ENCODE measurements around the gene OR4D9. TPM values are rescaled to one million over a fixed set of nuclear protein-coding genes. Genes with fewer than 3 reads are reported as not detected.
"Not testable (repeated sequence)": the region's sequence is repeated elsewhere in the genome, so short reads cannot be mapped to it uniquely, and the experiment has no call there.

OR4D9 gene
- not detected for total RNA-seq
- long read RNA-seq: 0 reads

- intact Hi-C loops (cut with DNase I): no loop called here
- ATAC-seq: peak in 1 of 2 donors; percentile 36
- no peak for DNase-seq
These were observed at the start of gene OR4D9 for GRCh38 chr11:59510941-59511589. Gene OR4D9 (plus strand): TSS chr11:59511539. CDS start chr11:59514913, 3,374 bp downstream.

- DNase-seq (peak; percentile 20), ATAC-seq (peak in 1 of 2 donors; percentile 68)
- intact Hi-C loops (cut with DNase I): no loop called here
These were observed 48.1 kb upstream of the OR4D9 start for GRCh38 chr11:59463190-59463641.

- DNase-seq (no peak), ATAC-seq (no peak)
- intact Hi-C loops (cut with DNase I): no loop called here
These were observed 38.3 kb upstream of the OR4D9 start, which contains the start of gene OR4D10 for GRCh38 chr11:59473015-59473414. Gene OR4D10 (plus strand): TSS chr11:59473315. CDS start chr11:59477430, 4,115 bp downstream.

GRCh38 chr11:59475176-59475575 is 36.2 kb upstream of the OR4D9 start:
- DNase-seq (no peak), ATAC-seq (no peak)
- intact Hi-C loops (cut with DNase I): no loop called here

- no peak for ATAC-seq
- no peak for DNase-seq
- intact Hi-C loops (cut with DNase I): no loop called here
These were observed 31.4 kb upstream of the OR4D9 start for GRCh38 chr11:59479906-59480305.

- ATAC-seq (no peak), DNase-seq (no peak)
- intact Hi-C loops (cut with DNase I): no loop called here
These were observed 31.0 kb upstream of the OR4D9 start for GRCh38 chr11:59480359-59480758.

GRCh38 chr11:59501931-59502330 is 9.4 kb upstream of the OR4D9 start:
- intact Hi-C loops (cut with DNase I): no loop called here
- DNase-seq: no peak
- ATAC-seq: no peak

- no peak for DNase-seq
- ATAC-seq: no peak
- intact Hi-C loops (cut with DNase I): no loop called here
These were observed 8.1 kb upstream of the OR4D9 start, which contains the start of gene OR4D11 for GRCh38 chr11:59503276-59503675. Gene OR4D11 (plus strand): TSS chr11:59503576. CDS start chr11:59503576, 0 bp downstream.

GRCh38 chr11:59511675-59512074 is 336 bp downstream of the OR4D9 start:
- DNase-seq (no peak), ATAC-seq (no peak)
- intact Hi-C loops (cut with DNase I): no loop called here

GRCh38 chr11:59520139-59520538 is 8.8 kb downstream of the OR4D9 start:
- DNase-seq; ATAC-seq; intact Hi-C loops (cut with DNase I): not testable (repeated sequence)

GRCh38 chr11:59520741-59521140 is 9.4 kb downstream of the OR4D9 start:
- intact Hi-C loops (cut with DNase I): no loop called here
- ATAC-seq (no peak), DNase-seq (no peak)

GRCh38 chr11:59523541-59523940 is 12.2 kb downstream of the OR4D9 start:
- intact Hi-C loops (cut with DNase I): no loop called here
- ATAC-seq (no peak), DNase-seq (no peak)

GRCh38 chr11:59528711-59529110 is 17.4 kb downstream of the OR4D9 start:
- no peak for DNase-seq
- intact Hi-C loops (cut with DNase I): no loop called here
- ATAC-seq: no peak

GRCh38 chr11:59532620-59533019 is 21.3 kb downstream of the OR4D9 start:
- ATAC-seq: no peak
- intact Hi-C loops (cut with DNase I): no loop called here
- DNase-seq: no peak

GRCh38 chr11:59534676-59535075 is 23.3 kb downstream of the OR4D9 start:
- intact Hi-C loops (cut with DNase I): loop anchor here (5.0 kb wide), 2 partner anchors 143 to 148 kb away; no protein-coding TSS in a partner anchor
- ATAC-seq (no peak), DNase-seq (no peak)

GRCh38 chr11:59542142-59542810 is 30.9 kb downstream of the OR4D9 start:
- ATAC-seq (no peak), DNase-seq (no peak)
- intact Hi-C loops (cut with DNase I): no loop called here

GRCh38 chr11:59543713-59544112 is 32.4 kb downstream of the OR4D9 start:
- ATAC-seq; DNase-seq; intact Hi-C loops (cut with DNase I): not testable (repeated sequence)

GRCh38 chr11:59544869-59545178 is 33.5 kb downstream of the OR4D9 start:
- ATAC-seq (no peak), DNase-seq (no peak)
- intact Hi-C loops (cut with DNase I): no loop called here

GRCh38 chr11:59545179-59546020 is 34.1 kb downstream of the OR4D9 start:
- intact Hi-C loops (cut with DNase I): no loop called here
- DNase-seq (no peak), ATAC-seq (no peak)

All from left cardiac atrium (tissue), 4 donors.